Gastrocnemius medialis (tissue), 4 donors: ENCODE measurements around the gene ZNF324.

Experiments used
- CTCF ChIP-seq, 5 experiments: fragments of 450-650 bp in 3 of 5; fragments of 200-600 bp in 2 of 5; sonication (generic) in 2 of 5; IDR thresholded peaks in 4 of 5; conservative IDR thresholded peaks in 1 of 5; 1 replicate in 4 of 5; 2 replicates in 1 of 5; pipeline ENCODE4 v1.5.1; 2016 to 2019; ENCODE audit warnings: antibody characterized with exemption in 5 of 5, mild to moderate bottlenecking in 3 of 5, moderate library complexity in 3 of 5
- POLR2A ChIP-seq, 2 donors: fragments of 450-650 bp; IDR thresholded peaks; one replicate each; pipeline ENCODE4 v1.6.1; 2017; ENCODE audit warnings: antibody characterized with exemption in 2 of 2, mild to moderate bottlenecking in 2 of 2, moderate library complexity in 2 of 2

DNA sequence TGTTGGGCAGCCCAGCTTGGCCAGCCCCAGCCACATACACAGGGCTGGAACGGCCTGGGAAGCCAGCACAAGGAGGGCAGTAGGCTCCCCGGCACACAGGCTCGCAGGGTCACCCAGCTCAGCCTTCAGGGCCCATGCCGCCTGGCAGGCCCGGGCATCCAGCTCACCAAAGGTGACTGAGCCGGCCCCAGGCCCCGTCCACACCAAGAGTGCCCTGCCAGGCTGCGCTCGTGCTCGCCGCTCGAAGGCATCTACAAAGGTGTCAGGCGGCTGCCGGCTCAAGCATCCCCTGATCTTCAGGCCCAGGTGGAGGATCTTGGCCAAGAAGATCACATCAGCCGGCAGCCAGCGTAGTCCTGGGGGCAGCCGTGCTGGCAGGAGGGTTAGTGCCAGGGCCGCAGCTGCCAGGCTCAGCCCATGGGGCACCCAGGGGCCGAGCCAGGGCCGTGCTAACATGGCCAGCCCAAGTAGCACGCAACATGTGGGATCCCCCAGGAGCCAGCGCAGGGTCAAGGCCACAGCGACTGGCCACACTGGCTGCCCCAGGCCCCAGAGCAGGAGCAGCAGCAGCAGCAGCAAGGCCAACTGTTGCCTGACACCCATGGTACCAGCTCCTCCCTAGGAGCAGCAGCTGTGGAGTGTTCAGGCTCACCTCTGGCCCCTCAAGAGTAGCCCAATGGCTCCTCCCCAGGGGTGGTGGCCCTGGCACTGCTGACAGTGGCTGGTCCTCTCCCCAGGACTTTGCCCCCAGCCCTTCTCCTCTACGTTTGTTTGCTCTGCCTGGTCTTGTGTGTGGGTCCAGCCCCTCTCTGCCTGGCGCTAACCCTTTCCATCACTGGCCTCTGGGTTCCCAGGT lies 44.7 kb downstream of the ZNF324 start, which contains the start of gene SLC27A5:
- no peak for TF ChIP-seq CTCF (IDR thresholded peaks at IDR 0.05 in 4 of 5, conservative IDR thresholded peaks at IDR 0.05 in 1 of 5)
- TF ChIP-seq POLR2A (IDR thresholded peaks at IDR 0.05), result no peak
